Chondrocyte (in vitro differentiated cells): ENCODE measurements around the gene TRAPPC5. TPM values are rescaled to one million over a fixed set of nuclear protein-coding genes. Genes with fewer than 3 reads are reported as not detected.

Experiments used
- DNase-seq: peaks from one replicate; pipeline ENCODE4 v3.0.0; 2021; ENCODE audit warnings: mixed read lengths, low spot score
- H3K27ac Mint-ChIP-seq: one replicate; pipeline ENCODE4 v1.8.0; 2021; ENCODE audit warnings: mild to moderate bottlenecking, moderate library complexity, mixed read lengths; ENCODE audit not compliant: unreplicated experiment
- H3K27me3 Mint-ChIP-seq: 2 replicates; pipeline ENCODE4 v1.8.0; 2021; ENCODE audit warnings: low read depth, mixed read lengths
- H3K36me3 Mint-ChIP-seq: 2 replicates; pipeline ENCODE4 v1.8.0; 2021; ENCODE audit warnings: low read depth, mixed read lengths
- H3K4me1 Mint-ChIP-seq: 2 replicates; pipeline ENCODE4 v1.8.0; 2021; ENCODE audit warnings: low read depth, mild to moderate bottlenecking, mixed read lengths
- H3K4me3 Mint-ChIP-seq: one replicate; pipeline ENCODE4 v1.8.0; 2021; ENCODE audit warnings: mild to moderate bottlenecking, moderate library complexity, mixed read lengths; ENCODE audit not compliant: unreplicated experiment
- H3K9me3 Mint-ChIP-seq: 2 replicates; pipeline ENCODE4 v1.8.0; 2021; ENCODE audit warnings: low read depth, mixed read lengths
- total RNA-seq: library from RNA; stranded (reverse); gene quantifications from 3 replicates; pipeline ENCODE4 v1.2.1, GENCODE V29; 2021
- TF ChIP-seq, protein P1 (sequence below): fragments of 200-600 bp; sonication (generic); IDR thresholded peaks from 2 replicates; pipeline ENCODE4 v1.5.0; 2021; ENCODE audit warnings: antibody characterized with exemption, mild to moderate bottlenecking, moderate library complexity

The TRAPPC5 gene
- total RNA-seq, 1 donor from 2014 or later = 94.3 TPM

GRCh38 chr19:7692417-7693088 is 11.9 kb downstream of the TRAPPC5 start:
- no peak for DNase-seq
- TF ChIP-seq, protein P1, sequence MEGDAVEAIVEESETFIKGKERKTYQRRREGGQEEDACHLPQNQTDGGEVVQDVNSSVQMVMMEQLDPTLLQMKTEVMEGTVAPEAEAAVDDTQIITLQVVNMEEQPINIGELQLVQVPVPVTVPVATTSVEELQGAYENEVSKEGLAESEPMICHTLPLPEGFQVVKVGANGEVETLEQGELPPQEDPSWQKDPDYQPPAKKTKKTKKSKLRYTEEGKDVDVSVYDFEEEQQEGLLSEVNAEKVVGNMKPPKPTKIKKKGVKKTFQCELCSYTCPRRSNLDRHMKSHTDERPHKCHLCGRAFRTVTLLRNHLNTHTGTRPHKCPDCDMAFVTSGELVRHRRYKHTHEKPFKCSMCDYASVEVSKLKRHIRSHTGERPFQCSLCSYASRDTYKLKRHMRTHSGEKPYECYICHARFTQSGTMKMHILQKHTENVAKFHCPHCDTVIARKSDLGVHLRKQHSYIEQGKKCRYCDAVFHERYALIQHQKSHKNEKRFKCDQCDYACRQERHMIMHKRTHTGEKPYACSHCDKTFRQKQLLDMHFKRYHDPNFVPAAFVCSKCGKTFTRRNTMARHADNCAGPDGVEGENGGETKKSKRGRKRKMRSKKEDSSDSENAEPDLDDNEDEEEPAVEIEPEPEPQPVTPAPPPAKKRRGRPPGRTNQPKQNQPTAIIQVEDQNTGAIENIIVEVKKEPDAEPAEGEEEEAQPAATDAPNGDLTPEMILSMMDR = no peak

DNA sequence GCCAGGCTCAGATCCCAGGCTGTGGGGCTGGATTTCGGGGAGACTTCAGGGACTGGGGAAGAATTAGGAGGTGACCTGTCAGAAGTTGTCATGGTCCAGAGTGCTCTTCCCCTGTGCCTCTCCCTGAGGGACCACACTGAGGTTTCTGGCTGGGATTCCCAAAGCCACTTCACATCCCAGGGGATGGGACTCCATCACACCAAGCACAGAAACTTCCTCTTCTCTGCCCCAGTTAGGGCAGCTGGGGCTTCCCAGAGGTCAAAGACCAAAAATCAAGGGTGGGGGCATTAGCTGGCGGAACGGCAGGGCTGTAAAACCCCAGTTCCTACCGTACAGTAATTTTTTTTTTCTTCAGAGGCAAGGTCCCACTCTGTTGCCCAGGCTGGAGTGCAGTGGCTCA is 13.9 kb downstream of the TRAPPC5 start:
- DNase-seq = no peak
- Mint-ChIP-seq H3K27me3 (peaks cover 14% of the 10 kb centered on the region), H3K4me3 (no peak overlapping the region), H3K9me3 (no peaks in the 10 kb centered on the region), H3K4me1 (no peaks in the 10 kb centered on the region), H3K36me3 (no peaks in the 10 kb centered on the region), H3K27ac (no peak overlapping the region)
- TF ChIP-seq, protein P1 = no peak

More at GRCh38 chr19:7692417-7693088, 11.9 kb downstream of the TRAPPC5 start:
- H3K27ac Mint-ChIP-seq = no peak overlapping the region
- no peaks in the 10 kb centered on the region for H3K4me1 Mint-ChIP-seq
- H3K27me3 Mint-ChIP-seq = peaks cover 5% of the 10 kb centered on the region
- no peak overlapping the region for H3K4me3 Mint-ChIP-seq
- H3K36me3 Mint-ChIP-seq = no peaks in the 10 kb centered on the region
- no peaks in the 10 kb centered on the region for H3K9me3 Mint-ChIP-seq

DNA sequence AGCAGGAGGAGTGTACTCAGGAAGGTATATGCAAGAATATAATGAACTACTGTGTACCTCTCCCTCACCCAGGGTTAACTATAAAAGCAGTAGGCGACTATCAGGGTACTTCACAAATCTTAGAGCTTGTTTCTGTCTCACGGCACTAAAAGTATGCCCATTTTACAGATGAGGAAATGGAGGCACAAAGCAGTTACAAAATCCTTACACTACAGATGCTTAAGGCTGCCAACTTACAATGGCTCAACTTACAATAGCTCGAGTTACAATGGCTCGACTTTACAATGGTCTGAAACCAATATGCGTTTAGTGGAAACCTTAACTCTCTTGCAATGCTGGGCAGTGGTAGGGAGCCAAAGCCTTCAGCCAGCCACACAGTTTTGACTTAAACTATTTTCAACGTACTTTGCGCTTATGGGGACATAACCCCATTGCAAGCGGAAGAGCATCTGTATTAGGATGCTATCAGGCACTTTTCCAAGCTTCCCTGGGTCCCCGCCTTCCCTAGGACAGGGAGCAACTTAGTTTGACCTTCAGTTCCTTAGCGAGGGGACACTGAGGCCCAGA is 17.2 kb downstream of the TRAPPC5 start:
- peaks cover 25% of the 10 kb centered on the region for H3K27me3 Mint-ChIP-seq
- no peaks in the 10 kb centered on the region for H3K9me3 Mint-ChIP-seq
- H3K36me3 Mint-ChIP-seq = no peaks in the 10 kb centered on the region
- TF ChIP-seq, protein P1 = no peak
- no peak overlapping the region for H3K4me3 Mint-ChIP-seq
- no peak for DNase-seq
- H3K27ac Mint-ChIP-seq = no peak overlapping the region
- no peaks in the 10 kb centered on the region for H3K4me1 Mint-ChIP-seq

DNA sequence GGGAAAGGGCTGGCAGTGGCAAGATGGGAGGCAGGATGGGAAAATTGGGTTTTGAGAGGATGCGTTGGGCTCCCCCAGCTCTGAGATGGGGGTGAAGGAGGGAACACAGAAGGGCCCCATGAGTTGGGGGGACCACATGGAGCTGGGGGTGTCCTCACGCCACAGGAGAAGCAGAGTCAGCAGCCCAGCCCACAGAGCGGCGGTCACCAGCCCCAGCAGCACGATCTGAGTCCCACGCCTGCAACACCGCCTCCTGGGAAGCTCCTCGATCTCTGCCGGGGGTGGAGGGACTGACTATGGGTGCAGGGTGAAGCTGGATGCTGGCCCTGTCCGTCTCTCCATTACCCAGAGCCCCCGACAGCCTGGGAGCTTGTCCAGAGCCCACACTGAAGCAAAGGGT is 17.9 kb downstream of the TRAPPC5 start:
- Mint-ChIP-seq H3K9me3 (no peaks in the 10 kb centered on the region), H3K36me3 (no peaks in the 10 kb centered on the region), H3K4me1 (no peaks in the 10 kb centered on the region), H3K27ac (no peak overlapping the region), H3K27me3 (peaks cover 27% of the 10 kb centered on the region), H3K4me3 (no peak overlapping the region)
- no peak for DNase-seq
- TF ChIP-seq, protein P1 = no peak

- H3K4me1 Mint-ChIP-seq = no peaks in the 10 kb centered on the region
- H3K27ac Mint-ChIP-seq = no peak overlapping the region
- TF ChIP-seq, protein P1 = no peak
- H3K27me3 Mint-ChIP-seq = peaks cover 27% of the 10 kb centered on the region
- no peak overlapping the region for H3K4me3 Mint-ChIP-seq
- no peaks in the 10 kb centered on the region for H3K36me3 Mint-ChIP-seq
- DNase-seq = no peak
- H3K9me3 Mint-ChIP-seq = no peaks in the 10 kb centered on the region
Measured at GRCh38 chr19:7699003-7699402, 18.4 kb downstream of the TRAPPC5 start.
